ENCODE results near the gene NXN.
"Not testable (repeated sequence)": the region's sequence is repeated elsewhere in the genome, so short reads cannot be mapped to it uniquely, and the experiment has no call there.

NXN gene

DNA sequence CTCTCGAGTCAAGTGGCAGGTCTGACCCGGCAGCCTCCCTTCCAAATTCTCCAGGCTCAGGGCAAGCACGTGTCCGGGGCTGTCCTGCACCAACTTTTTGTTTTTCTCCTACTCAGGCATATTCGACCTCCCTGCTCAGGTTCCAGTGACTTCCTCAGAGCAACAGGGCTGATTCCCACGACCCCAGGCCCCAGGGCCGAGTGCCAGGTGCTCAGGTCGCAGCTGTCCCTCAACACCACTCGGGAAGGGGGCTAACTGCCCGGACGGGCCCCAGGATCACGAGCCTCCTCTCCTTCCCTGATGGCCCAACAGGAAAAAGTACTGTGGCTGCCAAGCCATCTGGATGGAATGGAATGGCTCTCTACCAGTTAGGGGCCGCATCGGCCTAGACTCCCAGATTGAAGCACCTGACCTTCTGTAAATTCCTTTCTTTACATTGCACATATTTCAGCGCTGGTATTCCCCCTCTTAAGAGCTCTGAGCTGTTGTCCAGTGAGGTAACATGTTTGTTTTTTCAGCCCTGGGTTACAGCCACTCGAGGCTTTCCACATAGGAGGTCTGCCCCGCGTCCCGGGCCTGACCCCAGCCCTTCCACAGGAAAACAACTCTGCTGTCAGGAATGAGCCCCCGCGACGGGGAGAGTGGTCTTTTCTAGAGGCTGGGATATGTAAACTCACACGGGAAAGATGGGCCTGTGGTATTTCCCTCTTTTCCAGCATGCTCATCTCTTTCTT, 25.0 kb downstream of the NXN start:
- H3K4me1 ChIP-seq (ENCODE audit: control insufficient read depth, insufficient read depth, low read length), result peaks cover 32% of the 10 kb centered on the region
- no peak overlapping the region for H3K9ac ChIP-seq (ENCODE audit: low read length)
- peak overlapping the region; percentile 77 for H3K27ac ChIP-seq (ENCODE audit: low read depth, low read length)
- peaks cover 3% of the 10 kb centered on the region for H3K27me3 ChIP-seq (ENCODE audit: control insufficient read depth, insufficient read depth, low read length)
- H3K36me3 ChIP-seq (ENCODE audit: control insufficient read depth, insufficient read depth, low read length), result no peaks in the 10 kb centered on the region
- no peak overlapping the region for H3K4me3 ChIP-seq (ENCODE audit: low read length)

DNA sequence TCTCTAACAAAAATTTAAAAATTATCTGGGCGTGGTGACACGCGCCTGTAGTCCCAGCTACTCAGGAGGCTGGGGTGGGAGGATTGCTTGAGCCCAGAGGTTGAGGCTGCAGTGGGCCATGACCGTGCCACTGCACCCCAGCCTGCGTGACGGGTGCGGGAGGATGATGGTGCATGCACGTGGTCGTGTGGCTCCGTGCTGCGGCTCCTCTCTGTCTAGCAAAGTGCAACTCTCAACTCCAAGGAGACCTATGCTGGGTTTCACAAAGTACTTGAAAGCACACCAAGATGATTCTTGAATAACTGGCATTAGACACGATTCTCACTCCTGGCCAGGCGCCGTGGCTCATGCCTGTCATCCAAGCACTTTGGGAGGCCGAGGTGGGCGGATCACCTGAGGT, 25.8 kb downstream of the NXN start:
- H3K4me1 ChIP-seq (ENCODE audit: control insufficient read depth, insufficient read depth, low read length), result peaks cover 33% of the 10 kb centered on the region
- no peak overlapping the region for H3K9ac ChIP-seq (ENCODE audit: low read length)
- no peak overlapping the region for H3K4me3 ChIP-seq (ENCODE audit: low read length)
- H3K27ac ChIP-seq (ENCODE audit: low read depth, low read length), result peak overlapping the region; percentile 77
- no peaks in the 10 kb centered on the region for H3K36me3 ChIP-seq (ENCODE audit: control insufficient read depth, insufficient read depth, low read length)
- H3K27me3 ChIP-seq (ENCODE audit: control insufficient read depth, insufficient read depth, low read length), result peaks cover 3% of the 10 kb centered on the region

DNA sequence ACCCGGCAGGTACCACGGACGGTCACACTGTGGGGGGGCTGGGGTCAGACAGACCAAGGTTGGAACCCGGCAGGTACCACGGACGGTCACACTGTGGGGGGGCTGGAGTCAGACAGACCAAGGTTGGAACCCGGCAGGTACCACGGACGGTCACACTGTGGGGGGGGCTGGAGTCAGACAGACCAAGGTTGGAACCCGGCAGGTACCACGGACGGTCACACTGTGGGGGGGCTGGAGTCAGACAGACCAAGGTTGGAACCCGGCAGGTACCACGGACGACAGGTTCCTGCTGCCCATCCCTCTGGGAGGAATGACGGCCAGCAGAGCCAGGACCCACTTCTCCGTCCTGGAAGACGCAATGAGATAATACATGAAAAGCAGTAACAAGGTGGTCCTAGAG, 27.0 kb downstream of the NXN start:
- H3K9ac ChIP-seq (ENCODE audit: low read length); H3K4me3 ChIP-seq (ENCODE audit: low read length); H3K27me3 ChIP-seq (ENCODE audit: control insufficient read depth, insufficient read depth, low read length); H3K36me3 ChIP-seq (ENCODE audit: control insufficient read depth, insufficient read depth, low read length): not testable (repeated sequence)
- H3K4me1 ChIP-seq (ENCODE audit: control insufficient read depth, insufficient read depth, low read length), result peaks cover 29% of the 10 kb centered on the region
- peak overlapping the region; percentile 66 for H3K27ac ChIP-seq (ENCODE audit: low read depth, low read length)

DNA sequence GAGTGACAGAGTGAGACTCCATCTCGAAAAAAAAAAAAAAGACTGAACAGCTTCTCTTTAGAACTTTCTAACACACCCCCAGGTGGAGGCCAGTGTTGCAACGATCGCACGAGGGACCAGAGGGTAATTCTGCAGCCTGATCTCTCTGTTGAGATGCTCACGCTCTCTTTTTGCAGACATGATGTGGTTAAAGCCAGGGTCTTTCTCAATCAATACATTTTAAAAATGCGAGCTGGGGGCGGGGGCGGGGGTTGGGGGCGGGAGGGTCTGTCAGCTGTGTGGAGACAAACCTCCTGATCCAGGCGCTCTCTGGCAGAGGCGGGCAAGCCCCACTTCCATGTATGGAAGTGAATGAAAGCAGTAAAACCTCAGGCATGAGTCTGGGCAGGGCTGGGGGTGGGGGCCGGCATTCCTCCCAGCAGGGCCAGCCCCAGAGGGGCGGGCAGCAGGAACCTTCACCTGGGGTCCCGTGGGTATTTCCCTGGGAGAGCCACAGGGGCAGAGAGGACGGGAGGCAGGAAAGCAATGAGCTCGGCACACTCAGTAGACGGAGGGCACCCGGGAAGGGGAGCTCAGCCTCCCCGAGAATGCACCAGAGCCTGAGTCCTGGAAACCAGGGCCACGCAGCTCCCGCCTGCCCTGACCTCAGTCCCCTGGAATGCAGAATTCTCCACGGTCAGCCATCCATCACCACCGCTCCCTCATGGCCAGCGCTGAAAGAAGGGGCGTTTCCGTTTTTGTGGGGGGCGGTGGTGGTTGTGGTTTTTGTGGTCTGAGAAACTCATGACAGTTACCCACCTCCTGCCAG, 28.0 kb downstream of the NXN start:
- Histone ChIP-seq H3K27me3 (ENCODE audit: control insufficient read depth, insufficient read depth, low read length) (peaks cover 3% of the 10 kb centered on the region), H3K9ac (ENCODE audit: low read length) (no peak overlapping the region), H3K4me1 (ENCODE audit: control insufficient read depth, insufficient read depth, low read length) (peaks cover 28% of the 10 kb centered on the region), H3K36me3 (ENCODE audit: control insufficient read depth, insufficient read depth, low read length) (peaks cover 1% of the 10 kb centered on the region), H3K27ac (ENCODE audit: low read depth, low read length) (peak overlapping the region; percentile 91), H3K4me3 (ENCODE audit: low read length) (peak overlapping the region; percentile 21)

DNA sequence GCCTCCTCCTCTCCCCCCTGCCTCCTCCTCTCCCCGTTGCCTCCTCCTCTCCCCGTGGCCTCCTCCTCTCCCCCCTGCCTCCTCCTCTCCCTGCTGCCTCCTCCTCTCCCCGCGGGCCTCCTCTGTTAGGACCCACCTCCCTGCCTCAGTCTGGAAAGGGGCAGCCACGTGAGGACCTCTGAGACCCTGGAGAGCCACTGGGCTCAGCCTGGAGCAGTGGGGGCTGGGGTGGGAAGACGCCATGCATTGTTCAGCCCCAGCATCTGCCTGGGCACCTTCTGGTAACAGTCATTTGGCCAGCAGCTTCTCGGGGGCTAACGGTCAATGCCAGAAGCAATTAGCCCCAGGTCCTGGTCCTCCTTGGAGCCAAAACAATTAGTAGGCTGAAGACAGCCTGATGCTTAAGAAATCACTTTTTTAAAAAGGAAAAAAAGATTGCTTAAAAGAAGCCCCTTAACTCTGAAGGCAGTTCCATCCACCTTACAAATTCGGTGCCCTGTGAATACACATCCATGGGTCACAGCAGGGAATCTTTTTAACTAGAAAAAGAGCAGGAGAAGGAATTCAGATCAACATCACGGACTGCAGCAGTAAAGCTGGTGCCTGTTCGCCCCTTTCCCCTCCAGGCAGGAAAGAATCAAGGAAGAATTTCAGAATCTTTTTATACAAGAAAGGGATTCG, 29.8 kb downstream of the NXN start:
- H3K4me1 ChIP-seq (ENCODE audit: control insufficient read depth, insufficient read depth, low read length), result peaks cover 28% of the 10 kb centered on the region
- H3K27ac ChIP-seq (ENCODE audit: low read depth, low read length), result peak overlapping the region; percentile 73
- peaks cover 2% of the 10 kb centered on the region for H3K36me3 ChIP-seq (ENCODE audit: control insufficient read depth, insufficient read depth, low read length)
- H3K27me3 ChIP-seq (ENCODE audit: control insufficient read depth, insufficient read depth, low read length), result peaks cover 3% of the 10 kb centered on the region
- no peak overlapping the region for H3K4me3 ChIP-seq (ENCODE audit: low read length)
- H3K9ac ChIP-seq (ENCODE audit: low read length), result no peak overlapping the region

DNA sequence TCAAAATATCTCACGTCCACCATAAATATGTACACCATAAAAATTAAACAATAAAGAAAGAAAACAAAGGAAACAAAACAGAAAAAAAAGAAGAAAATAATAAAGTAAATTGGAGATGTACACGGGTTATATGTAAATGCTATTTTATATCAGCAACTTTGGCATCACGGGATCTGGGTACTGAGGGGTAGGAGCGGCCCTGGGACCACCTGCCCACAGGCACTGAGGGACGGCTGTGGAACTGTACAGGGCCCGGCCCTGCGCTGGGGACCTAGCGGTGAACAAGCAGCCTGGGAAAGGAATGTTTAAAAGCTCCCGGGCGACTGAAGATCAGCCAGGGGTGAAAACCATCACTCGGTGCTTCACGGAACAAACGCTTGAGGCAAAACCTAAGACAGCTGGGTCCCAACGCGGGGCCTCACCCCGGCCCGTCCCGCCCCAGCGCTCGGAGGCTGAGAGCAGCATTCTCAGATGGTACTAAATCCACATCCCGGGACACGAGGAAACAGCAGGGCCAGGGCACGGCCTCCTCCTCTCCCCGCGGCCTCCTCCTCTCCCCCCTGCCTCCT, 31.2 kb downstream of the NXN start:
- H3K36me3 ChIP-seq (ENCODE audit: control insufficient read depth, insufficient read depth, low read length), result peaks cover 2% of the 10 kb centered on the region
- H3K4me1 ChIP-seq (ENCODE audit: control insufficient read depth, insufficient read depth, low read length), result peaks cover 27% of the 10 kb centered on the region
- H3K27me3 ChIP-seq (ENCODE audit: control insufficient read depth, insufficient read depth, low read length), result peaks cover 3% of the 10 kb centered on the region
- H3K27ac ChIP-seq (ENCODE audit: low read depth, low read length), result peak overlapping the region; percentile 81
- peak overlapping the region; percentile 4 for H3K9ac ChIP-seq (ENCODE audit: low read length)
- no peak overlapping the region for H3K4me3 ChIP-seq (ENCODE audit: low read length)

DNA sequence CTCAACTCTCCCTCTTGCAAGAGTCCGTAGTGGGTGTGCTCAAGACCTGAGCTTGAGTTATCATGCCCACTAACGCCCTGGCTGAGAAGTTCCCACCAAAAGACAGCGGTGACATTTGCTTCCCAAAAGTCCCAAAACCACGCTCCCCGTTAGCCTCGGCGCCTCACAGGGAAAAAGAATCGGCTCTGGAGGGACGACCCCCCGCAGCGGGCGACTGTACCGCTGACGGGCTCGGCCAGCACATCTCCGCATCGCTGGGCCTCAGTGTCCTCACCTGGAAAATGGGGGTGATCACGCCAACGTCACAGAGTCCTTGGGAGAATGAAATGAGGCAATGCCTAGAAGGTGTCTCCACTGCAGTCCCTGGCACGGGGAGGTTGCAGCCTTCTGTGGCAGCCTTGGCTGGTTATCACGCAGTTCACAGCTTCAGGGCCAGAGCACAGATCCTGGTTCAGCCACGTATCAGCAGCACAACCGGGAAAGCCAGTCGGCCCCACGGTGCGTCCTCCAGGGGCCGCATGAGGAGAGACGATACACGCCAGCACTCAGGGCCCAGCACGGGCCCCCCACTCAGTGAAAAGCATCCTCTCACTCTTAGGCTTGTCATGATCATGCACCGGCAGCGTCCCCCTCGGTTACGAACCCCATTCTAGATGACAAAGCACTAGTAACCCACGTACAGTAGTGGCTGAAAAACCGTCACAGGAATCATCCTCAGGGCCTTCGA, 32.9 kb downstream of the NXN start:
- Histone ChIP-seq H3K4me1 (ENCODE audit: control insufficient read depth, insufficient read depth, low read length) (peaks cover 23% of the 10 kb centered on the region), H3K27me3 (ENCODE audit: control insufficient read depth, insufficient read depth, low read length) (peaks cover 1% of the 10 kb centered on the region), H3K9ac (ENCODE audit: low read length) (no peak overlapping the region), H3K27ac (ENCODE audit: low read depth, low read length) (no peak overlapping the region), H3K36me3 (ENCODE audit: control insufficient read depth, insufficient read depth, low read length) (peaks cover 2% of the 10 kb centered on the region), H3K4me3 (ENCODE audit: low read length) (no peak overlapping the region)

DNA sequence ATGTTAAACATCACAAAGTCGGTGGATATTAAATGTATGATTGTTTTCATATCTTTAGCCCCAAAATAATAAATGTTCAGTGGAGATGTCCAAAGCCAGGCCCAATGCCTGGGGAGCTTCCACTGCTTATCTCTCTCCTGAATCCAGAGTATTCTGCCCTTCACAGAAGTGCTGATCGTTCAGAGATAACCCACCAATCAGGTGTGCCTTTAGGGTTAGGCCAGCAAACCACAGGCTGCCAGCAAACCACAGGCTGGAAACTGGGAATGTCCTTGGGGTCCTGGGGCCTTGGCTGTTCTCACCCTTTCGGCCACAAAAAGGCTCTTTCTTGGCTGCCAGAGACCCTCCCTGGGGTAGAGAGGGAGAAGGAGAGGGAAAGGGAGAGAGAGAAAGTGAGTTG, 33.9 kb downstream of the NXN start:
- no peak overlapping the region for H3K27ac ChIP-seq (ENCODE audit: low read depth, low read length)
- no peaks in the 10 kb centered on the region for H3K27me3 ChIP-seq (ENCODE audit: control insufficient read depth, insufficient read depth, low read length)
- H3K4me1 ChIP-seq (ENCODE audit: control insufficient read depth, insufficient read depth, low read length), result peaks cover 20% of the 10 kb centered on the region
- no peak overlapping the region for H3K4me3 ChIP-seq (ENCODE audit: low read length)
- H3K9ac ChIP-seq (ENCODE audit: low read length), result no peak overlapping the region
- H3K36me3 ChIP-seq (ENCODE audit: control insufficient read depth, insufficient read depth, low read length), result peaks cover 2% of the 10 kb centered on the region

DNA sequence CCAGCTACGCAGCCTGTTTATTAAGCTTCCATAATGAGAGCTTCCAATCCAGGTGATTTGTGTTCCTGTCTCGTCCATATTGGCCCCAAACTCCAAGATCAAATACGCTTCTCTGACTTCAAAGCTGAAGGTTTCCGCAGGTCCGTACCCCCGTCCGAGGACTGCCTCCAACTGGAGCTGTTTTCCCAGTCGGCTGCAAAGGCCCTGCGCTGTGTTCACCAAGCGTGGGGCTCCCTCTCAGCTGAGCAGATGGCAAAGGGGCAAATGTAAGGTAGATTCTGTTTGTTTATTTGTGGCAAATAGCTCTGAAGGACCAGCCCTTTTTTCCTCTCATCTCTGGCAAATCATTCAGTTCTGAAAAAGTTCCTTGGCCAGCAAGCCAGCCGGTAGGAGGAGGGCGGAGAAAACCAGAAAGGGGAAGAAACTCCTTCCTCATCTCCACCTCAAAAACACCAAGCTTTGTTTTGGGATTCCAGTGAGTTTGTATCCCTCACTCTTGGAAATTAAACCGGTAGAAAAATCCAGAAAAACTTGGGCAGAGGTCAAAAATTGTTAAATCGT, 35.2 kb downstream of the NXN start:
- Histone ChIP-seq H3K4me3 (ENCODE audit: low read length) (no peak overlapping the region), H3K27ac (ENCODE audit: low read depth, low read length) (peak overlapping the region; percentile 28), H3K9ac (ENCODE audit: low read length) (no peak overlapping the region), H3K36me3 (ENCODE audit: control insufficient read depth, insufficient read depth, low read length) (peaks cover 2% of the 10 kb centered on the region), H3K4me1 (ENCODE audit: control insufficient read depth, insufficient read depth, low read length) (peaks cover 9% of the 10 kb centered on the region), H3K27me3 (ENCODE audit: control insufficient read depth, insufficient read depth, low read length) (no peaks in the 10 kb centered on the region)

DNA sequence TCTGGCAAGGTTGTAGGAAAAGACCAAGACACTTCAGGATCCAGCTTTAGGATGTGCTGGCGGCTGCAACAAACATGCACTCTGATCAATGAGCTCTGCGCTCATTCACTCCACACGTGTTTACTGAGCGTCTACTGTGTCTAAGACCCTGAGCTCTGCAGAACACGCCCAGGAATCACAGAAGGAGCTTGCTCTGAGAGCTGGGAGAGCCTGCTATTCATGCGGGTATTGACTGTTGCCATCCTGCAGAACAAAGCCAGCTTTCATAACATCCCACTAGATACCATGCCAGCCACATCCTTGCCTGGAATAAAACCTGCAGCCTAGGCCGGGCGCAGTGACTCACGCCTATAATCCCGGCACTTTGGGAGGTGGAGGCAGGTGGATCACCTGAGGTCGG, 44.1 kb downstream of the NXN start:
- H3K4me3 ChIP-seq (ENCODE audit: low read length), result no peak overlapping the region
- no peaks in the 10 kb centered on the region for H3K36me3 ChIP-seq (ENCODE audit: control insufficient read depth, insufficient read depth, low read length)
- H3K27me3 ChIP-seq (ENCODE audit: control insufficient read depth, insufficient read depth, low read length), result no peaks in the 10 kb centered on the region
- no peak overlapping the region for H3K9ac ChIP-seq (ENCODE audit: low read length)
- no peak overlapping the region for H3K27ac ChIP-seq (ENCODE audit: low read depth, low read length)
- peaks cover 9% of the 10 kb centered on the region for H3K4me1 ChIP-seq (ENCODE audit: control insufficient read depth, insufficient read depth, low read length)

DNA sequence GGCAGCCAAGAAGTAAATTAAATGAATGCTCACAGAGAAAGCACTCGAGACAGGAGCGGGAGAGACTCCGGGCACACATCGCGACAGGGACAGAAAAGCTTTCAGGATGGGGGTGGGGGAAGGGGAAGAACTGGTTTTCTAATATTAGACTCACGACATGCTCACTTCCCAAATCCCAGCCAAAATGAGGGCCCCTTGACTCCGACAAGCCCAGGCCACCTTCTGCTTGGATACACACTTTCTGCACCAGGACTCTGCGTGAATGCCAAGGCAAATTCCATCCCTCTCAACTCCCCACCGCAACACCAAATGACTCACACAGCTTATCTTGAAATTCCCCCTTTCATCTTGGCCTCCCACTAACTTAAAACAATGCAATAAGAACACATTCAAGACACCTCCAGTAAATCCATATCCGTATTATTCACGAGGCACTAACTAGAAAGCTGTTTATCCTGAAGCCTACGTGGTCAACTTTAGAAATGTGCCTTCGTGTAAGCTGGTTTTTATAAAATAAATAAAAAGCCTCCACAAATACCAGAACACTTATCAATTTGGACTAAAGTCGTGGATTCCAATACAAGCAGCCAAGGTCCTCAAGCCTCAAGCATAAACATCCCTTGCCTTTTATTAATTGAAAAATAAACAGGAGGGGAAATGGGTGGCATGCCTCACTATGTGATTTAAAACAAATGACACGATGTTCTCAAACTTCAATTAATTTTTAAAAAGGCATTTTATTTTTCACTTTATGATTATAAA, 46.1 kb downstream of the NXN start:
- no peak overlapping the region for H3K9ac ChIP-seq (ENCODE audit: low read length)
- no peaks in the 10 kb centered on the region for H3K27me3 ChIP-seq (ENCODE audit: control insufficient read depth, insufficient read depth, low read length)
- peak overlapping the region; percentile 68 for H3K27ac ChIP-seq (ENCODE audit: low read depth, low read length)
- no peaks in the 10 kb centered on the region for H3K36me3 ChIP-seq (ENCODE audit: control insufficient read depth, insufficient read depth, low read length)
- no peak overlapping the region for H3K4me3 ChIP-seq (ENCODE audit: low read length)
- H3K4me1 ChIP-seq (ENCODE audit: control insufficient read depth, insufficient read depth, low read length), result peaks cover 9% of the 10 kb centered on the region
